GM23338 (cell line): Measurements from ENCODE around the gene PADI1. TPM values are rescaled to one million over a fixed set of nuclear protein-coding genes. Genes with fewer than 3 reads are reported as not detected.

Experiments
- ATAC-seq: fragments of 200-7000 bp; cut with Tn5 transposase; 3 replicates; pipeline ENCODE4 v1.9.1; 2020
- DNase-seq: peaks from one replicate; pipeline ENCODE4 v3.0.0-alpha.2; 2015; ENCODE audit warnings: low spot score
- H2AFZ ChIP-seq: fragments of 200-600 bp; sonication (generic); 2 replicates; pipeline ENCODE4 v1.8.0; 2016; ENCODE audit warnings: antibody characterized with exemption, mild to moderate bottlenecking, moderate library complexity
- H3F3A ChIP-seq: fragments of 200-600 bp; sonication (generic); replicated peaks from 2 replicates; pipeline ENCODE4 v1.8.0; 2017; ENCODE audit warnings: antibody characterized with exemption, mixed run types, low read depth
- H3K27ac ChIP-seq: fragments of 200-600 bp; sonication (generic); 2 replicates; pipeline ENCODE4 v1.6.1; 2016; ENCODE audit warnings: low read depth
- H3K27me3 ChIP-seq: fragments of 200-600 bp; sonication (generic); 2 replicates; pipeline ENCODE4 v1.8.0; 2016; ENCODE audit warnings: mild to moderate bottlenecking, mixed run types, moderate library complexity; ENCODE audit not compliant: insufficient read depth
- H3K36me3 ChIP-seq: fragments of 200-600 bp; sonication (generic); 2 replicates; pipeline ENCODE4 v1.8.0; 2016; ENCODE audit warnings: mild to moderate bottlenecking; ENCODE audit not compliant: insufficient read depth
- H3K4me1 ChIP-seq: fragments of 200-600 bp; sonication (generic); 2 replicates; pipeline ENCODE4 v1.8.0; 2016; ENCODE audit warnings: mild to moderate bottlenecking, moderate library complexity; ENCODE audit not compliant: insufficient read depth
- H3K4me2 ChIP-seq: fragments of 200-600 bp; sonication (generic); 2 replicates; pipeline ENCODE4 v1.7.1; 2017; ENCODE audit warnings: mixed run types
- H3K4me3 ChIP-seq: fragments of 200-600 bp; sonication (generic); 2 replicates; pipeline ENCODE4 v1.6.1; 2016; ENCODE audit warnings: mixed run types
- H3K79me2 ChIP-seq: fragments of 200-600 bp; sonication (generic); replicated peaks from 2 replicates; pipeline ENCODE4 v1.8.0; 2017; ENCODE audit warnings: mild to moderate bottlenecking; ENCODE audit not compliant: insufficient read depth
- H3K9me2 ChIP-seq: fragments of 200-600 bp; sonication (generic); 2 replicates; pipeline ENCODE4 v1.8.0; 2017; ENCODE audit not compliant: insufficient read depth
- H4K20me1 ChIP-seq: fragments of 200-600 bp; sonication (generic); replicated peaks from 2 replicates; pipeline ENCODE4 v1.8.0; 2017; ENCODE audit warnings: mild to moderate bottlenecking; ENCODE audit not compliant: insufficient read depth
- H3K27ac Mint-ChIP-seq: 2 replicates; pipeline ENCODE4 v1.8.0; 2020; ENCODE audit warnings: inconsistent platforms, mild to moderate bottlenecking, moderate library complexity, mixed read lengths
- H3K27me3 Mint-ChIP-seq: 3 replicates; pipeline ENCODE4 v1.8.0; 2022; ENCODE audit warnings: low read depth, mild to moderate bottlenecking, moderate library complexity, mixed read lengths, inconsistent platforms; ENCODE audit not compliant: insufficient read depth, poor library complexity
- H3K36me3 Mint-ChIP-seq: 3 replicates; pipeline ENCODE4 v1.8.0; 2021; ENCODE audit warnings: low read depth, mild to moderate bottlenecking, inconsistent platforms, moderate library complexity, mixed read lengths
- H3K4me1 Mint-ChIP-seq: 3 replicates; pipeline ENCODE4 v1.8.0; 2020; ENCODE audit warnings: mild to moderate bottlenecking, inconsistent platforms, mixed read lengths
- H3K4me3 Mint-ChIP-seq: 3 replicates; pipeline ENCODE4 v1.8.0; 2021; ENCODE audit warnings: moderate library complexity, mild to moderate bottlenecking, inconsistent platforms, mixed read lengths
- H3K9me3 Mint-ChIP-seq: 3 replicates; pipeline ENCODE4 v1.8.0; 2020; ENCODE audit warnings: moderate library complexity, mild to moderate bottlenecking, inconsistent platforms, mixed read lengths
- CREB1 ChIP-seq: fragments of 250-450 bp; sonication (Bioruptor Pico); IDR thresholded peaks from 2 replicates; pipeline ENCODE4 v1.5.0; 2020; ENCODE audit warnings: low read depth, mild to moderate bottlenecking, moderate library complexity
- ETS1 ChIP-seq: IDR thresholded peaks from 2 replicates; pipeline ENCODE4 v1.6.1; 2016; ENCODE audit warnings: antibody characterized with exemption
- EZH2 ChIP-seq: fragments of 200-600 bp; sonication (generic); IDR thresholded peaks from one replicate; pipeline ENCODE4 v1.8.0; 2017; ENCODE audit warnings: antibody characterized with exemption, mild to moderate bottlenecking, low read depth; ENCODE audit not compliant: unreplicated experiment
- polyA plus RNA-seq: library from polyadenylated mRNA; unstranded; fragments of >200 nt; fragmentation: Nextera tagmentation; extraction: Ambion mirVana; gene quantifications from 2 replicates; pipeline ENCODE4 v1.2.1, GENCODE V29; 2016
- total RNA-seq: library from RNA; depleted of rRNA; stranded (reverse); fragments of >200 nt; shearing (Covaris generic); gene quantifications from 2 replicates; pipeline ENCODE4 v1.2.3, GENCODE V29; 2014
- TF ChIP-seq, protein P1 (sequence below): fragments of 250-450 bp; sonication (Bioruptor Pico); IDR thresholded peaks from 2 replicates; pipeline ENCODE4 v1.5.0; 2020; ENCODE audit warnings: mild to moderate bottlenecking, moderate library complexity
- TF ChIP-seq, protein P2 (sequence below), 2 experiments: fragments of 200-600 bp in 1 of 2; sonication (generic) in 1 of 2; conservative IDR thresholded peaks; 2 replicates each; pipeline versions ENCODE4 v1.5.1 to v1.6.1; 2016 to 2017; ENCODE audit warnings: antibody characterized with exemption in 2 of 2, low read depth in 2 of 2, mild to moderate bottlenecking in 2 of 2, moderate library complexity in 1 of 2

PADI1 gene
- total and polyA plus RNA-seq, 2 experiments from 2014 or later = 0.26 to 0.28 TPM

DNA sequence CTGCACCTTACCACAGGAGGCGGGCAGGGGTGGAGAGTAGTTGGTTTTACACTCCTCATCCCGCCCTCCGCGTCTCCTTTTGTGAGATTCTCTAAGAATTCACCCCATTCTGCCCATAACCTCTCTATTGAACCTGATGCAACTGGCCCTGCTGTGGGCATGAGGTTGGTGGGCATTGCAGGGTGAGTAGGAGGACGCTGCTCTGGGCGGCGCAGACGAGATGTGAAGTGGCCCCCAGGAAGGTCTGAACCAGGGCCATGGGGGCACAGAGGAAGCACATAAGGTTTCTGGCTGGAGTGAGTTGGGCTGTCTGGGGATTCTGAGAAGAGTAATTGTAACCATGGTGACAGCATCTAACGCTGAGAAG is 8.8 kb downstream of the PADI1 start (continued):
- no peak for TF ChIP-seq CREB1 (CRISPR knock-in tag)
- no peak for TF ChIP-seq ETS1
- TF ChIP-seq, protein P1, sequence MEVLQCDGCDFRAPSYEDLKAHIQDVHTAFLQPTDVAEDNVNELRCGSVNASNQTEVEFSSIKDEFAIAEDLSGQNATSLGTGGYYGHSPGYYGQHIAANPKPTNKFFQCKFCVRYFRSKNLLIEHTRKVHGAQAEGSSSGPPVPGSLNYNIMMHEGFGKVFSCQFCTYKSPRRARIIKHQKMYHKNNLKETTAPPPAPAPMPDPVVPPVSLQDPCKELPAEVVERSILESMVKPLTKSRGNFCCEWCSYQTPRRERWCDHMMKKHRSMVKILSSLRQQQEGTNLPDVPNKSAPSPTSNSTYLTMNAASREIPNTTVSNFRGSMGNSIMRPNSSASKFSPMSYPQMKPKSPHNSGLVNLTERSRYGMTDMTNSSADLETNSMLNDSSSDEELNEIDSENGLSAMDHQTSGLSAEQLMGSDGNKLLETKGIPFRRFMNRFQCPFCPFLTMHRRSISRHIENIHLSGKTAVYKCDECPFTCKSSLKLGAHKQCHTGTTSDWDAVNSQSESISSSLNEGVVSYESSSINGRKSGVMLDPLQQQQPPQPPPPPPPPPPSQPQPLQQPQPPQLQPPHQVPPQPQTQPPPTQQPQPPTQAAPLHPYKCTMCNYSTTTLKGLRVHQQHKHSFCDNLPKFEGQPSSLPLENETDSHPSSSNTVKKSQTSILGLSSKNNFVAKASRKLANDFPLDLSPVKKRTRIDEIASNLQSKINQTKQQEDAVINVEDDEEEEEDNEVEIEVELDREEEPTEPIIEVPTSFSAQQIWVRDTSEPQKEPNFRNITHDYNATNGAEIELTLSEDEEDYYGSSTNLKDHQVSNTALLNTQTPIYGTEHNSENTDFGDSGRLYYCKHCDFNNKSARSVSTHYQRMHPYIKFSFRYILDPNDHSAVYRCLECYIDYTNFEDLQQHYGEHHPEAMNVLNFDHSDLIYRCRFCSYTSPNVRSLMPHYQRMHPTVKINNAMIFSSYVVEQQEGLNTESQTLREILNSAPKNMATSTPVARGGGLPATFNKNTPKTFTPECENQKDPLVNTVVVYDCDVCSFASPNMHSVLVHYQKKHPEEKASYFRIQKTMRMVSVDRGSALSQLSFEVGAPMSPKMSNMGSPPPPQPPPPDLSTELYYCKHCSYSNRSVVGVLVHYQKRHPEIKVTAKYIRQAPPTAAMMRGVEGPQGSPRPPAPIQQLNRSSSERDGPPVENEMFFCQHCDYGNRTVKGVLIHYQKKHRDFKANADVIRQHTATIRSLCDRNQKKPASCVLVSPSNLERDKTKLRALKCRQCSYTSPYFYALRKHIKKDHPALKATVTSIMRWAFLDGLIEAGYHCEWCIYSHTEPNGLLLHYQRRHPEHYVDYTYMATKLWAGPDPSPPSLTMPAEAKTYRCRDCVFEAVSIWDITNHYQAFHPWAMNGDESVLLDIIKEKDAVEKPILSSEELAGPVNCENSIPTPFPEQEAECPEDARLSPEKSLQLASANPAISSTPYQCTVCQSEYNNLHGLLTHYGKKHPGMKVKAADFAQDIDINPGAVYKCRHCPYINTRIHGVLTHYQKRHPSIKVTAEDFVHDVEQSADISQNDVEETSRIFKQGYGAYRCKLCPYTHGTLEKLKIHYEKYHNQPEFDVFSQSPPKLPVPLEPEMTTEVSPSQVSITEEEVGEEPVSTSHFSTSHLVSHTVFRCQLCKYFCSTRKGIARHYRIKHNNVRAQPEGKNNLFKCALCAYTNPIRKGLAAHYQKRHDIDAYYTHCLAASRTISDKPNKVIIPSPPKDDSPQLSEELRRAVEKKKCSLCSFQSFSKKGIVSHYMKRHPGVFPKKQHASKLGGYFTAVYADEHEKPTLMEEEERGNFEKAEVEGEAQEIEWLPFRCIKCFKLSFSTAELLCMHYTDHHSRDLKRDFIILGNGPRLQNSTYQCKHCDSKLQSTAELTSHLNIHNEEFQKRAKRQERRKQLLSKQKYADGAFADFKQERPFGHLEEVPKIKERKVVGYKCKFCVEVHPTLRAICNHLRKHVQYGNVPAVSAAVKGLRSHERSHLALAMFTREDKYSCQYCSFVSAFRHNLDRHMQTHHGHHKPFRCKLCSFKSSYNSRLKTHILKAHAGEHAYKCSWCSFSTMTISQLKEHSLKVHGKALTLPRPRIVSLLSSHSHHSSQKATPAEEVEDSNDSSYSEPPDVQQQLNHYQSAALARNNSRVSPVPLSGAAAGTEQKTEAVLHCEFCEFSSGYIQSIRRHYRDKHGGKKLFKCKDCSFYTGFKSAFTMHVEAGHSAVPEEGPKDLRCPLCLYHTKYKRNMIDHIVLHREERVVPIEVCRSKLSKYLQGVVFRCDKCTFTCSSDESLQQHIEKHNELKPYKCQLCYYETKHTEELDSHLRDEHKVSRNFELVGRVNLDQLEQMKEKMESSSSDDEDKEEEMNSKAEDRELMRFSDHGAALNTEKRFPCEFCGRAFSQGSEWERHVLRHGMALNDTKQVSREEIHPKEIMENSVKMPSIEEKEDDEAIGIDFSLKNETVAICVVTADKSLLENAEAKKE (CRISPR knock-in tag) = no peak
- TF ChIP-seq EZH2 = no peak

GRCh38 chr1:17214876-17215544 is 10.1 kb downstream of the PADI1 start:
- Histone ChIP-seq H3K4me2 (no peak overlapping the region), H3K4me3 (no peak overlapping the region), H3K27ac (no peak overlapping the region), H3K9me2 (no peaks in the 10 kb centered on the region), H2AFZ (no peak overlapping the region), H4K20me1 (no peaks in the 10 kb centered on the region), H3K4me1 (no peaks in the 10 kb centered on the region), H3K79me2 (no peaks in the 10 kb centered on the region), H3K27me3 (no peaks in the 10 kb centered on the region), H3K36me3 (no peaks in the 10 kb centered on the region), H3F3A (no peaks in the 10 kb centered on the region)
- Mint-ChIP-seq H3K4me3 (no peak overlapping the region), H3K9me3 (no peaks in the 10 kb centered on the region), H3K4me1 (peaks cover 34% of the 10 kb centered on the region), H3K36me3 (no peaks in the 10 kb centered on the region), H3K27ac (no peak overlapping the region), H3K27me3 (peaks cover 6% of the 10 kb centered on the region)
- TF ChIP-seq ETS1 = no peak
- TF ChIP-seq, protein P2, sequence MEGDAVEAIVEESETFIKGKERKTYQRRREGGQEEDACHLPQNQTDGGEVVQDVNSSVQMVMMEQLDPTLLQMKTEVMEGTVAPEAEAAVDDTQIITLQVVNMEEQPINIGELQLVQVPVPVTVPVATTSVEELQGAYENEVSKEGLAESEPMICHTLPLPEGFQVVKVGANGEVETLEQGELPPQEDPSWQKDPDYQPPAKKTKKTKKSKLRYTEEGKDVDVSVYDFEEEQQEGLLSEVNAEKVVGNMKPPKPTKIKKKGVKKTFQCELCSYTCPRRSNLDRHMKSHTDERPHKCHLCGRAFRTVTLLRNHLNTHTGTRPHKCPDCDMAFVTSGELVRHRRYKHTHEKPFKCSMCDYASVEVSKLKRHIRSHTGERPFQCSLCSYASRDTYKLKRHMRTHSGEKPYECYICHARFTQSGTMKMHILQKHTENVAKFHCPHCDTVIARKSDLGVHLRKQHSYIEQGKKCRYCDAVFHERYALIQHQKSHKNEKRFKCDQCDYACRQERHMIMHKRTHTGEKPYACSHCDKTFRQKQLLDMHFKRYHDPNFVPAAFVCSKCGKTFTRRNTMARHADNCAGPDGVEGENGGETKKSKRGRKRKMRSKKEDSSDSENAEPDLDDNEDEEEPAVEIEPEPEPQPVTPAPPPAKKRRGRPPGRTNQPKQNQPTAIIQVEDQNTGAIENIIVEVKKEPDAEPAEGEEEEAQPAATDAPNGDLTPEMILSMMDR (conservative IDR thresholded peaks at IDR 0.05; ENCODE audit: low read depth in 2 of 2) = no peak
- ATAC-seq (peak; percentile 65), DNase-seq (no peak)
